ENCODE measurements around the gene COP1. TPM values are rescaled to one million over a fixed set of nuclear protein-coding genes. Genes with fewer than 3 reads are reported as not detected.

Gene COP1
- total RNA-seq, 1 experiment from 2014 or later: 33.1 TPM

DNA sequence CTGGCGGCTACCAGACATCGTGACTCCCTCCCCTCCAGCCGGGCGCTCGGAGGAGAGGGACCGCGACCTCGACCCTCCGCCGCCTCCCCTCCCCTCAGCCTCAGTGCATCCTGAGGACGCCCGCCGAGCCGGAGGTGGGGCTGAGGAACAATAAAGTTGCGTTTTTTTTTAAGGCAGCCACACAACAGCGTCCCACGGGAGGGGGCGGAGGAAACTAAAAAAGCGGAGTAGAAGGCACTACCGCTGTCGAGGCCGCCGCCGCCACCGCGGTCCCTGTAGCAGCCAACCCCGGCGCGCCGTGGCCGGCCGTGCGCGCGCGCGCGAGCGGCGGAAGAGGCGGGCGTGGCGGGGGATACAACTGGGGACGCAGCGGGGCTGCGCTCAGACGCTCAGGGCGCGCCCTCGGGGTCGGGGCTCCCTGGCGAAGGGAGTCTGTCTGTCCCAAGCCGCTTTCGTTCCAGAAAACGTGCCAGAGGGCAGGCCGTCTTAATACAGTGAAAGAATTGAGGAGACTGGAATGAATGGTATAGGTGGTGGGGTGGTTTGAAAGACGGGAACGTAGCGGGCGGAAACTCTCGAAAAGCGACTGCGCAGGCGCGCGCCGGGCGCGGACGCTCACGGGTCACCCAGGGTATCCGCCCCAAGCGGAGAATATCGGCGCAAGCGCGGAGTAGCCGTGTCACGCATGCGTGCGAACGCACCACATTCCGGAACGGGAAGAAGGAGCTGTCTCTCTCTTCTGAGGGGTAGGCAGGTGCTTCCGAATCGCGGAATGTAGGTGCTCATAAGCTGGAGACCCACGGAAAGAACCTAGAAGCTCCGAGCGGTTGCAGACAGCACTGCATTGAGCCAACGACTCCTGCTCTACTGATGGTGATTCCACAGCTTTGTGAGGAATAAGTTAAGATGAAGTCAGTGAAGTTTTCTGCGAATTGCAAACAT is at the start of gene COP1 (continued):
- no peak for TF ChIP-seq ZBTB33 (IDR thresholded peaks at IDR 0.05; ENCODE audit: extremely low read depth, insufficient replicate concordance, low read length)
- TF ChIP-seq TCF7L2 (IDR thresholded peaks at IDR 0.05; ENCODE audit: borderline replicate concordance, extremely low read depth, insufficient read depth, insufficient read length): peak; percentile 9
- peak; percentile 43 for TF ChIP-seq YY1 (IDR thresholded peaks at IDR 0.05; ENCODE audit: extremely low read depth, insufficient replicate concordance, low read depth, low read length)

- ChIA-PET RAD21 (ENCODE audit: low non-redundant PET in 1 of 2, low total read pairs in 2 of 2, uncharacterized antibody in 2 of 2, unreplicated experiment in 2 of 2) (no interaction called here), POLR2A (no interaction called here), CTCF (no interaction called here)
- H3K9ac ChIP-seq (ENCODE audit: low read length): no peak overlapping the region
- no peaks in the 10 kb centered on the region for H3K79me2 ChIP-seq (ENCODE audit: insufficient read depth, low read length)
- ATAC-seq (0 out of 2 replicates have a peak, but pooled peaks have one; percentile 38), DNase-seq (ENCODE audit: low read depth, low spot score) (no peak)
- H3K36me3 ChIP-seq (ENCODE audit: control insufficient read depth in 1 of 2, insufficient read depth in 2 of 2, low read length in 2 of 2): no peaks in the 10 kb centered on the region
- no peaks in the 10 kb centered on the region for H3K9me3 ChIP-seq (ENCODE audit: control insufficient read depth in 1 of 2, insufficient read depth in 1 of 2, low read depth in 1 of 2, low read length in 2 of 2)
- no peak overlapping the region for H3K27ac ChIP-seq (ENCODE audit: low read depth, low read length)
- intact Hi-C loops (cut with micrococcal nuclease): no loop called here
- H3K9me2 ChIP-seq (ENCODE audit: insufficient read depth): no peaks in the 10 kb centered on the region
- TF ChIP-seq, protein P1, sequence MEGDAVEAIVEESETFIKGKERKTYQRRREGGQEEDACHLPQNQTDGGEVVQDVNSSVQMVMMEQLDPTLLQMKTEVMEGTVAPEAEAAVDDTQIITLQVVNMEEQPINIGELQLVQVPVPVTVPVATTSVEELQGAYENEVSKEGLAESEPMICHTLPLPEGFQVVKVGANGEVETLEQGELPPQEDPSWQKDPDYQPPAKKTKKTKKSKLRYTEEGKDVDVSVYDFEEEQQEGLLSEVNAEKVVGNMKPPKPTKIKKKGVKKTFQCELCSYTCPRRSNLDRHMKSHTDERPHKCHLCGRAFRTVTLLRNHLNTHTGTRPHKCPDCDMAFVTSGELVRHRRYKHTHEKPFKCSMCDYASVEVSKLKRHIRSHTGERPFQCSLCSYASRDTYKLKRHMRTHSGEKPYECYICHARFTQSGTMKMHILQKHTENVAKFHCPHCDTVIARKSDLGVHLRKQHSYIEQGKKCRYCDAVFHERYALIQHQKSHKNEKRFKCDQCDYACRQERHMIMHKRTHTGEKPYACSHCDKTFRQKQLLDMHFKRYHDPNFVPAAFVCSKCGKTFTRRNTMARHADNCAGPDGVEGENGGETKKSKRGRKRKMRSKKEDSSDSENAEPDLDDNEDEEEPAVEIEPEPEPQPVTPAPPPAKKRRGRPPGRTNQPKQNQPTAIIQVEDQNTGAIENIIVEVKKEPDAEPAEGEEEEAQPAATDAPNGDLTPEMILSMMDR (IDR thresholded peaks at IDR 0.05 in 2 of 3, conservative IDR thresholded peaks at IDR 0.05 in 1 of 3; ENCODE audit: borderline replicate concordance in 1 of 3, insufficient read depth in 1 of 3, low read depth in 2 of 3, low read length in 2 of 3): peak in 2 of 3 experiments; percentile 16 to 20; a peak in 1 of 6 replicates
- no peak for TF ChIP-seq ATF3 (IDR thresholded peaks at IDR 0.05)
- TF ChIP-seq EGR1 (IDR thresholded peaks at IDR 0.05; ENCODE audit: low read depth): no peak
- no peak for TF ChIP-seq POLR2A (IDR thresholded peaks at IDR 0.05; ENCODE audit: borderline replicate concordance, extremely low read depth, insufficient read depth, insufficient read length)
- TF ChIP-seq CBX3 (IDR thresholded peaks at IDR 0.05; ENCODE audit: low read depth): no peak
- TF ChIP-seq CEBPB (IDR thresholded peaks at IDR 0.05; ENCODE audit: low read depth): no peak
- H3K27me3 ChIP-seq (ENCODE audit: insufficient read depth, low read length): no peaks in the 10 kb centered on the region
- no peaks in the 10 kb centered on the region for H4K20me1 ChIP-seq (ENCODE audit: insufficient read depth)
- H3K4me2 ChIP-seq (ENCODE audit: low read length): no peak overlapping the region
- H3K4me3 ChIP-seq (replicated peaks in 1 of 2; ENCODE audit: low read depth in 1 of 2, low read length in 2 of 2): no peak overlapping the region
- H3K4me1 ChIP-seq (ENCODE audit: control insufficient read depth in 1 of 2, insufficient read depth in 2 of 2, low read length in 2 of 2): no peaks in the 10 kb centered on the region
- no TSS peak for BruUV-seq (replicated peaks)
- H2AFZ ChIP-seq (ENCODE audit: low read depth, low read length, poor library complexity, severe bottlenecking): no peak overlapping the region
These were observed 45.1 kb upstream of the COP1 start for GRCh38 chr1:176252191-176252590.

Data from HCT116 (cell line).